GM12875 (cell line): ENCODE measurements around the gene C3orf70.
A peak's percentile ranks its signal among the peaks of the same experiment; 100 is the strongest.

ENCODE experiments used
- H3K4me3 ChIP-seq: one replicate; pipeline ENCODE4 v1.5.1; 2011; ENCODE audit warnings: low read depth, low read length, control low read depth
- TF ChIP-seq, protein P1 (sequence below): IDR thresholded peaks from 2 replicates; pipeline ENCODE4 v1.5.1; 2011; ENCODE audit warnings: low read depth, mild to moderate bottlenecking, control low read depth, inconsistent platforms, low read length, moderate library complexity, borderline replicate concordance; ENCODE audit not compliant: insufficient read depth

C3orf70 gene

GRCh38 chr3:185065059-185065458, 87.8 kb downstream of the C3orf70 start:
- TF ChIP-seq, protein P1, sequence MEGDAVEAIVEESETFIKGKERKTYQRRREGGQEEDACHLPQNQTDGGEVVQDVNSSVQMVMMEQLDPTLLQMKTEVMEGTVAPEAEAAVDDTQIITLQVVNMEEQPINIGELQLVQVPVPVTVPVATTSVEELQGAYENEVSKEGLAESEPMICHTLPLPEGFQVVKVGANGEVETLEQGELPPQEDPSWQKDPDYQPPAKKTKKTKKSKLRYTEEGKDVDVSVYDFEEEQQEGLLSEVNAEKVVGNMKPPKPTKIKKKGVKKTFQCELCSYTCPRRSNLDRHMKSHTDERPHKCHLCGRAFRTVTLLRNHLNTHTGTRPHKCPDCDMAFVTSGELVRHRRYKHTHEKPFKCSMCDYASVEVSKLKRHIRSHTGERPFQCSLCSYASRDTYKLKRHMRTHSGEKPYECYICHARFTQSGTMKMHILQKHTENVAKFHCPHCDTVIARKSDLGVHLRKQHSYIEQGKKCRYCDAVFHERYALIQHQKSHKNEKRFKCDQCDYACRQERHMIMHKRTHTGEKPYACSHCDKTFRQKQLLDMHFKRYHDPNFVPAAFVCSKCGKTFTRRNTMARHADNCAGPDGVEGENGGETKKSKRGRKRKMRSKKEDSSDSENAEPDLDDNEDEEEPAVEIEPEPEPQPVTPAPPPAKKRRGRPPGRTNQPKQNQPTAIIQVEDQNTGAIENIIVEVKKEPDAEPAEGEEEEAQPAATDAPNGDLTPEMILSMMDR = peak; percentile 22; the same call in 1 of the 2 replicates
- no peak overlapping the region for H3K4me3 ChIP-seq

DNA sequence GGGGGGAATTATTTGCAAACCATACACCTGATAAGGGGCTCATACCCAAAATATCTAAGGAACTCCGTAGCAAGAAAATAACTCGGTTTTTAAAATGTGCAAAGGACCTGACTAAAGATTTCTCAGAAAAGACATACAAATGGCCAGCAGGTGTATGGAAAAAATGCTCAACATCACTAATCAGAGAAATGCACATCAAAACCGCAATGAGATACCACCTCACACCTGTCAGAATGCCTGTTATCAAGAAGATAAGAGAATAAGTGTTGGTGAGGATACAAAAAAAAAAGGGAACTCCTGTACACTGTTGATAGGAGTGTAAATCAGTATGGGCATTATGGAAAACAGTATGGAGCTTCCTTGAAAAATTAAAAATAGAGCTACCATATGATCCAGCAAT, 89.4 kb downstream of the C3orf70 start:
- H3K4me3 ChIP-seq = no peak overlapping the region
- TF ChIP-seq, protein P1 = no peak

- H3K4me3 ChIP-seq = no peak overlapping the region
- TF ChIP-seq, protein P1 = no peak
Observed at GRCh38 chr3:185062191-185062590, 90.7 kb downstream of the C3orf70 start.

DNA sequence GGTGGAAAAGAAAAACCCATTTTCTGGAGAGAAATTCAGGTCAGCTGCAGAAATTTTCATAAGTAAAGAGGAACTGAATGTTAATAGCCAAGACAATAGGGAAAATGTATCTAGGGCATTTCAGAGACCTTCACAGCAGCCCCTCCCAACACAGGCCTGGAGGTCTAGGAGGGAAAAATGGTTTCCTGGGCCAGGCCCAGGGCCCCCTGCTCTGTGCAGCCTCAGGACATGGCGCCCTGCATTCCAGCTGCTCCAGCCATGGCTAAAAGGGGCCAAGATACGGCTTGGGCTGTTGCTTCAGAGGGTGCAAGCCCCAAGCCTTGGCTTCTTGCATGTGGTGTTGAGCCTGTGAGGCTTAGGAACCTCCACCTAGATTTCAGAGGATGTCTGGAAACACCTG, 92.2 kb downstream of the C3orf70 start:
- H3K4me3 ChIP-seq = no peak overlapping the region
- TF ChIP-seq, protein P1 = no peak

DNA sequence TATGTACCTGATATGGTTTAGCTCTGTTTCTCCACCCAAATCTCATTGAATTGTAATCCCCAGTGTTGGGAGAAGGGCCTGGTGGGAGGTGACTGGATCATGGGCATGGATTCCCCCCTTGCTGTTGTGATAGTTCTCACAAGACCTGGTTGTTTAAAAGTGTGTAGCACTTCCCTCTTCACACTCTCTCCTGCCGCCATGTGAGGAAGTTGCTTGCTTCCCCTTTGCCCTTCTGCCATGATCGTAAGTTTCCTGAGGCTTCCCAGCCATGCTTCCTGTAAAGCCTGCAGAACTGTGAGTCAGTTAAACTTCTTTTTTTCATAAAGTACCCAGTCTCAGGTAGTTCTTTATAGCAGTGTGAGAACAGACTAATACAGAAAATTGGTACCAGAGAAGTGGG, 93.1 kb downstream of the C3orf70 start:
- TF ChIP-seq, protein P1 = no peak
- no peak overlapping the region for H3K4me3 ChIP-seq

DNA sequence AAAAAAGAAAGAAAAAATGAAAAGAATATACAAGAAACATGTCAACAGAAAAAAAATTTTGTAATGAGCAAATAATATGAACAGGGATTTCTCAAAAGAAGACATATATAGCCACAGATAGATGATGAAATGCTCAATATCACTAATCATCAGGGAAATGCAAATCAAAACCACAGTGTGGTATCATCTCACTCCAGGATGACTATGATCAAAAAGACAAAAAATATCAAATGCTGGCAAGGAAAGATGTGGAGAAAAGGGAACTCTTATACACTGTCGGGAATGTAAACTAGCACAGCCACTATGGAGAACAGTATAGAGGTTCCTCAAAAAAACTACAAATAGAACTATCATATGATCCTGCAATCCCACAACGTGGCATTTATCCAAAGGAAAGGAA, 94.1 kb downstream of the C3orf70 start:
- H3K4me3 ChIP-seq = no peak overlapping the region
- TF ChIP-seq, protein P1 = no peak

DNA sequence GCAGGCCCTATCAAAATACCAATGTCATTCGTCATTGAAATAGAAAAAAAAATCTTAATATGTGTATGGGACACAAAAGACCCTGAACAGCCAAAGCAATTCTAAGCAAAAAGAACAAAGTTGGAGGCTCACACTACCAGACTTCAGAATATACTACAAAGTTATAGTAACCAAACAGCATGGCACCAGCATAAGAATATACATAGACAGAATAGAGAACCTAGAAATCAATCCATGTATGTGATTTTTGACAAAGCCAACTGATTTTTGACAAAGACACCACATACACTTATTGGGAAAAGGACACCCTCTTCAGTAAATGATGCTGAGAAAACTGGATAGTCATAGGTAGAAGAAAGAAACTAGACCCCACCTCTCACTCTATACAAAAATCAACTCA, 95.0 kb downstream of the C3orf70 start:
- TF ChIP-seq, protein P1 = no peak

More for the DNA sequence above, 95.0 kb downstream of the C3orf70 start:
- no peak overlapping the region for H3K4me3 ChIP-seq
